HG03175 (cell line): ENCODE results near the gene PLXNA4.

Experiments
- ATAC-seq: cut with Tn5 transposase; IDR thresholded peaks from one replicate; pipeline ENCODE4 v1.9.1; 2021; ENCODE audit warnings: mild to moderate bottlenecking, moderate library complexity; ENCODE audit not compliant: unreplicated experiment

Gene PLXNA4

GRCh38 chr7:132080467-132080866, 495.8 kb downstream of the PLXNA4 start:
- no peak for ATAC-seq

GRCh38 chr7:132078891-132079735, 497.2 kb downstream of the PLXNA4 start:
- no peak for ATAC-seq

GRCh38 chr7:132077971-132078685, 498.1 kb downstream of the PLXNA4 start:
- no peak for ATAC-seq

- ATAC-seq = no peak
Measured at GRCh38 chr7:132076301-132077035, 499.8 kb downstream of the PLXNA4 start.

- no peak for ATAC-seq
Measured at GRCh38 chr7:132075515-132075914, 500.8 kb downstream of the PLXNA4 start.

- no peak for ATAC-seq
Measured at GRCh38 chr7:132073920-132074589, 502.2 kb downstream of the PLXNA4 start.
